Endothelial cell of umbilical vein (primary cell): ENCODE results near the gene SNX25. TPM values are rescaled to one million over a fixed set of nuclear protein-coding genes. Genes with fewer than 3 reads are reported as not detected.

Source experiments
- BruUV-seq: library from RNA; stranded (reverse); fragments of 400-500 nt; replicated peaks from 2 replicates; lab custom pipeline; 2021; lab: Mats Ljungman, UMichigan
- CTCF ChIA-PET: fragments of 300-600, 350-600 bp; sonication (Branson Sonifier 250); formaldehyde crosslinking; loops from one replicate; lab custom pipeline; 2021; ENCODE audit warnings: antibody characterized with exemption, inconsistent platforms; lab: Charles Lee
- POLR2A ChIA-PET: fragments of 300-600, 350-600 bp; sonication (Branson Sonifier 250); formaldehyde crosslinking; loops from one replicate; lab custom pipeline; 2021; ENCODE audit warnings: antibody characterized with exemption, inconsistent platforms; lab: Charles Lee
- DNase-seq: peaks from one replicate; pipeline ENCODE4 v3.0.0-alpha.2; 2011; ENCODE audit warnings: low read depth, low spot score
- FAIRE-seq: peaks from 2 replicates; lab custom pipeline; 2011; peaks lifted over from hg19 to GRCh38; lab: Jason Lieb, UNC
- H2AFZ ChIP-seq: 2 replicates; pipeline ENCODE4 v1.6.0; 2012; ENCODE audit warnings: low read depth, low read length, control low read depth, inconsistent platforms
- H3K27ac ChIP-seq: 2 replicates; pipeline ENCODE4 v1.5.1; 2011; ENCODE audit warnings: low read depth, mild to moderate bottlenecking, control low read depth, low read length, moderate library complexity; ENCODE audit not compliant: insufficient read depth
- H3K27me3 ChIP-seq, 2 experiments: 2 replicates each; pipeline versions ENCODE4 v1.6.0 to v1.6.1; 2011; ENCODE audit warnings: low read length in 2 of 2, mixed read lengths in 1 of 2; ENCODE audit not compliant: control insufficient read depth in 2 of 2, insufficient read depth in 2 of 2
- H3K36me3 ChIP-seq, 2 experiments: 2 replicates in 1 of 2; 3 replicates in 1 of 2; pipeline ENCODE4 v1.5.1; 2011; ENCODE audit warnings: low read length in 2 of 2, mild to moderate bottlenecking in 1 of 2, moderate library complexity in 1 of 2; ENCODE audit not compliant: control insufficient read depth in 2 of 2, insufficient read depth in 2 of 2; ENCODE audit errors: extremely low read depth in 1 of 2
- H3K4me1 ChIP-seq: 3 replicates; pipeline ENCODE4 v1.5.1; 2011; ENCODE audit warnings: mild to moderate bottlenecking, low read length; ENCODE audit not compliant: control insufficient read depth, insufficient read depth; ENCODE audit errors: extremely low read depth
- H3K4me2 ChIP-seq: 2 replicates; pipeline ENCODE4 v1.6.1; 2011; ENCODE audit warnings: low read length, control low read depth, mixed read lengths; ENCODE audit not compliant: insufficient read depth
- H3K4me3 ChIP-seq, 3 experiments: fragments of 200-600 bp in 1 of 3; sonication (generic), shearing (Covaris generic) in 1 of 3; replicated peaks in 1 of 3; 2 replicates each; pipeline ENCODE4 v1.5.1; 2011 to 2016; ENCODE audit warnings: control low read depth in 3 of 3, low read length in 3 of 3, mild to moderate bottlenecking in 2 of 3, inconsistent platforms in 1 of 3, low read depth in 1 of 3, moderate library complexity in 1 of 3; ENCODE audit not compliant: insufficient read depth in 1 of 3
- H3K79me2 ChIP-seq: 2 replicates; pipeline ENCODE4 v1.6.0; 2012; ENCODE audit warnings: low read length, inconsistent platforms; ENCODE audit not compliant: control insufficient read depth, insufficient read depth
- H3K9ac ChIP-seq: replicated peaks from 2 replicates; pipeline ENCODE3; 2011; ENCODE audit warnings: low read length, control low read depth; ENCODE audit not compliant: insufficient read depth; ENCODE audit errors: extremely low read depth
- H3K9me1 ChIP-seq: replicated peaks from 3 replicates; pipeline ENCODE4 v1.6.0; 2011; ENCODE audit warnings: mild to moderate bottlenecking, low read length; ENCODE audit not compliant: control insufficient read depth, insufficient read depth; ENCODE audit errors: extremely low read depth
- H3K9me3 ChIP-seq: replicated peaks from 2 replicates; pipeline ENCODE4 v1.5.1; 2012; ENCODE audit warnings: low read length, inconsistent platforms; ENCODE audit not compliant: control insufficient read depth, insufficient read depth
- H4K20me1 ChIP-seq: replicated peaks from 2 replicates; pipeline ENCODE3; 2011; ENCODE audit warnings: mild to moderate bottlenecking, low read length; ENCODE audit not compliant: control insufficient read depth, insufficient read depth; ENCODE audit errors: extremely low read depth
- CTCF ChIP-seq, 2 donors: IDR thresholded peaks; 1 replicate in 1 of 2; 2 replicates in 1 of 2; pipeline ENCODE4 v1.5.1; 2011; ENCODE audit warnings: low read length in 2 of 2, mild to moderate bottlenecking in 2 of 2, moderate library complexity in 2 of 2, control low read depth in 1 of 2, inconsistent platforms in 1 of 2, low read depth in 1 of 2; ENCODE audit not compliant: insufficient read depth in 1 of 2; ENCODE audit errors: extremely low read depth in 1 of 2
- EZH2 ChIP-seq: IDR thresholded peaks from 2 replicates; pipeline ENCODE4 v1.6.1; 2012; ENCODE audit warnings: borderline replicate concordance, low read depth, mild to moderate bottlenecking, moderate library complexity, low read length, inconsistent platforms; ENCODE audit not compliant: severe bottlenecking
- FOS ChIP-seq: IDR thresholded peaks from 2 replicates; pipeline ENCODE4 v1.6.1; 2011; ENCODE audit warnings: mild to moderate bottlenecking, low read length, moderate library complexity, borderline replicate concordance; ENCODE audit not compliant: insufficient read depth
- GATA2 ChIP-seq: IDR thresholded peaks from 2 replicates; pipeline ENCODE4 v1.7.0; 2011; ENCODE audit warnings: low read depth, mild to moderate bottlenecking, moderate library complexity, mixed read lengths, low read length; ENCODE audit not compliant: insufficient read length, insufficient read depth
- JUN ChIP-seq: IDR thresholded peaks from 2 replicates; pipeline ENCODE4 v1.6.1; 2011; ENCODE audit warnings: borderline replicate concordance, low read depth; ENCODE audit not compliant: insufficient read length, insufficient read depth
- MYC ChIP-seq: IDR thresholded peaks from one replicate; pipeline ENCODE4 v1.6.1; 2011; ENCODE audit warnings: mild to moderate bottlenecking, low read depth, low read length
- POLR2A ChIP-seq: IDR thresholded peaks from 2 replicates; pipeline ENCODE4 v1.6.1; 2012; ENCODE audit warnings: low read depth, mild to moderate bottlenecking, control low read depth, low read length
- POLR2AphosphoS5 ChIP-seq: IDR thresholded peaks from 2 replicates; pipeline ENCODE4 v1.6.1; 2012; ENCODE audit warnings: low read depth, mild to moderate bottlenecking, control low read depth, low read length, moderate library complexity; ENCODE audit not compliant: insufficient read depth
- dilution Hi-C: fragments of 300-500 bp; cut with MboI; formaldehyde crosslinking; loops from one replicate; pipeline ENCODE4 v1.15.0; 2019; ENCODE audit warnings: low sequenced_read_pairs; ENCODE audit not compliant: extremely low pct_ligation_motif_present
- intact Hi-C: fragments of 100-400 bp; cut with micrococcal nuclease; formaldehyde crosslinking; loops from one replicate; pipeline ENCODE4 v1.10.0; 2022
- polyA plus RNA-seq, 4 experiments: library from polyadenylated mRNA; depleted of rRNA in 3 of 4; stranded (reverse) in 3 of 4; unstranded in 1 of 4; fragments of >200 nt; gene quantifications; 2 replicates each; pipeline versions ENCODE4 v1.2.1 to v1.2.3, GENCODE V29; 2011 to 2012; ENCODE audit warnings: missing spikeins in 1 of 4
- total RNA-seq: library from RNA; stranded (reverse); gene quantifications from 2 replicates; pipeline ENCODE4 v1.2.3, GENCODE V29; 2021
- TF ChIP-seq, protein P1 (sequence below): IDR thresholded peaks from 2 replicates; pipeline ENCODE4 v1.6.1; 2011; ENCODE audit not compliant: insufficient read depth, insufficient read length

The SNX25 gene
- total and polyA plus RNA-seq, 2 donors (not counting 3 experiments of a cell fraction or from before 2014, with no cell fraction given) = 6.6 to 16.1 TPM

GRCh38 chr4:185358959-185359358 is 149.6 kb downstream of the SNX25 start:
- TF ChIP-seq GATA2 (no peak), EZH2 (no peak)
- POLR2A ChIA-PET = no interaction called here
- H3K4me1 ChIP-seq = peaks cover 31% of the 10 kb centered on the region
- no peaks in the 10 kb centered on the region for H4K20me1 ChIP-seq
- DNase-seq (peak; percentile 62), FAIRE-seq (no peak)
- H3K9me3 ChIP-seq = no peaks in the 10 kb centered on the region
- H3K79me2 ChIP-seq = no peaks in the 10 kb centered on the region
- peak overlapping the region; percentile 100 for H3K27ac ChIP-seq
- CTCF ChIA-PET = interaction anchor here (0.8 to 1.7 kb wide), 3 partner anchors 15 to 239 kb away, joined by 3 to 5 read pairs (median 5); no protein-coding TSS in a partner anchor
- H3K4me2 ChIP-seq = peak overlapping the region; percentile 80
- peak overlapping the region; percentile 37 for H2AFZ ChIP-seq
- H3K36me3 ChIP-seq = peaks cover 0 to 5% of the 10 kb centered on the region in 2 experiments
- peak overlapping the region; percentile 82 for H3K9ac ChIP-seq
- dilution Hi-C loops = no loop called here
- TSS peak; percentile 76 for BruUV-seq
- no peaks in the 10 kb centered on the region for H3K9me1 ChIP-seq
- H3K27me3 ChIP-seq = no peaks in the 10 kb centered on the region
- H3K4me3 ChIP-seq = no peak overlapping the region
- intact Hi-C loops = loop anchor here (1.0 kb wide), 4 partner anchors 14 to 149 kb away; partner anchors contain the start of gene ANKRD37

DNA sequence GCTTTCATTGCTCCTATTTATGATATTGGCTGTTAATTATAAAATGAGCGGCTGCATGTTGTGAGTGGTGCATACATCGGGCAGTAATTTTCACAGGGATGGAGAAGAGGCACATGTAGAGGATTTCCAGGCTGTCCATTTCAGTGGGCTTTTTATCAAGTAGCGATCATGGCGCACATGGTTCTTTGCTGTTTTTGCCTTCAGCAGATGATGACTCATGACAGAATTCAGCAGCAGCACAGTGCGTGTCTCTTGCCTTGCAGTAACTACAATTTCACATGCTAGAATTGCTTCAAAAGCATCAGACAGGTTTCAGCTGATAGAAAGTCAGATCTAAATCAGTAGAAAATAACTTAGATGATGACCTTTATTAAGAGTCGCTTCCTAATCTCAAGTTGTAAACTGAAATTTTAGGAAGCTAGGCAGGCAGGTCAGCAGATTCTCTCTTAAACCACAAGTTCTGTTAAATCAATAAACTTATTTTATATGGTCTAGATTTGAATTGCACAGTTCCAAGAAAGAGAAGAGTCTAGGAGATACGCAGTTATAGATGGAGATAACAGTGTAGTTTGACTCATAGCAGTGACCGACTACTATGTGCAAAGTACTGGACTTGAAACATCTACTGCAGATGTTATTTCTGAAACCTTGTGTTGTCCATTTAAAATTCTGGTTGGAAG is 150.5 kb downstream of the SNX25 start:
- H3K27ac ChIP-seq = peak overlapping the region; percentile 100
- CTCF ChIA-PET = interaction anchor here (1.7 kb wide), 1 partner anchor 14 kb away, joined by 5 read pairs; no protein-coding TSS in a partner anchor
- FAIRE-seq (peak; percentile 66), DNase-seq (peak; percentile 79)
- no peaks in the 10 kb centered on the region for H3K9me3 ChIP-seq
- no peaks in the 10 kb centered on the region for H3K27me3 ChIP-seq
- dilution Hi-C loops = no loop called here
- POLR2A ChIA-PET = no interaction called here
- no peaks in the 10 kb centered on the region for H4K20me1 ChIP-seq
- intact Hi-C loops = no loop called here
- no peak overlapping the region for H3K4me3 ChIP-seq
- peaks cover 31% of the 10 kb centered on the region for H3K4me1 ChIP-seq
- H3K9me1 ChIP-seq = no peaks in the 10 kb centered on the region
- H3K9ac ChIP-seq = peak overlapping the region; percentile 82
- TF ChIP-seq GATA2 = peak; percentile 62
- TF ChIP-seq, protein P1, sequence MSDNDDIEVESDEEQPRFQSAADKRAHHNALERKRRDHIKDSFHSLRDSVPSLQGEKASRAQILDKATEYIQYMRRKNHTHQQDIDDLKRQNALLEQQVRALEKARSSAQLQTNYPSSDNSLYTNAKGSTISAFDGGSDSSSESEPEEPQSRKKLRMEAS = peak; percentile 34
- TF ChIP-seq EZH2 = no peak
- peak; percentile 80 for TF ChIP-seq FOS
- peak; percentile 15 for TF ChIP-seq MYC
- no peak for TF ChIP-seq POLR2A
- TF ChIP-seq POLR2AphosphoS5 = no peak
- TF ChIP-seq CTCF (IDR thresholded peaks at IDR 0.05; ENCODE audit: extremely low read depth in 1 of 2, insufficient read depth in 1 of 2, low read depth in 1 of 2, low read length in 2 of 2) = no peak
- TF ChIP-seq JUN = peak; percentile 62
- no peak overlapping the region for H3K4me2 ChIP-seq
- no peak overlapping the region for H2AFZ ChIP-seq
- BruUV-seq = no TSS peak
- H3K79me2 ChIP-seq = no peaks in the 10 kb centered on the region
- H3K36me3 ChIP-seq = no peaks in the 10 kb centered on the region
